GM12878 (cell line): Measurements from ENCODE around the gene PDZRN3. TPM values are rescaled to one million over a fixed set of nuclear protein-coding genes. Genes with fewer than 3 reads are reported as not detected.

Experiments used
- ATF7 ChIP-seq: fragments of 450-650 bp; IDR thresholded peaks from 2 replicates; pipeline ENCODE4 v1.6.1; 2016; ENCODE audit warnings: low read depth, mild to moderate bottlenecking
- E4F1 ChIP-seq: fragments of 450-650 bp; IDR thresholded peaks from 2 replicates; pipeline ENCODE4 v1.6.1; 2018; ENCODE audit warnings: borderline replicate concordance, mild to moderate bottlenecking; ENCODE audit not compliant: partially characterized antibody
- MLLT1 ChIP-seq: fragments of 450-650 bp; IDR thresholded peaks from 2 replicates; pipeline ENCODE4 v1.6.1; 2016; ENCODE audit warnings: mild to moderate bottlenecking
- RAD21 ChIP-seq: IDR thresholded peaks from 2 replicates; pipeline ENCODE4 v1.6.1; 2011; ENCODE audit warnings: mild to moderate bottlenecking, low read depth, low read length, moderate library complexity; ENCODE audit not compliant: insufficient read depth
- SREBF2 ChIP-seq: IDR thresholded peaks from 2 replicates; pipeline ENCODE4 v1.6.1; 2012; ENCODE audit warnings: mild to moderate bottlenecking, low read length
- USF1 ChIP-seq: IDR thresholded peaks from 2 replicates; pipeline ENCODE4 v1.6.1; 2011; ENCODE audit warnings: borderline replicate concordance, low read depth, mild to moderate bottlenecking, moderate library complexity, mixed read lengths, low read length; ENCODE audit not compliant: insufficient read depth; ENCODE audit errors: extremely low read length
- ZNF687 ChIP-seq: fragments of 450-650 bp; IDR thresholded peaks from 2 replicates; pipeline ENCODE4 v1.6.1; 2017; ENCODE audit warnings: mild to moderate bottlenecking, moderate library complexity
- polyA plus RNA-seq, 11 experiments: library from polyadenylated mRNA; depleted of rRNA in 4 of 11; unstranded in 6 of 11; stranded (reverse) in 5 of 11; fragments of >200 nt; fragmentation: Nextera tagmentation in 4 of 11; fragmentation: Illumina TruSeq in 1 of 11; extraction: Ambion mirVana in 4 of 11; extraction: Trizol in 1 of 11; gene quantifications; 1 replicate in 1 of 11; 2 replicates in 10 of 11; pipeline versions ENCODE4 v1.2.1 to v1.2.3, GENCODE V29; 2011 to 2016; ENCODE audit warnings: inconsistent platforms in 2 of 11, missing spikeins in 2 of 11, low read depth in 1 of 11
- total RNA-seq, 4 experiments: library from RNA; depleted of rRNA in 3 of 4; stranded (reverse); fragments of >200 nt in 3 of 4; fragmentation: Illumina TruSeq in 1 of 4; extraction: Trizol in 1 of 4; gene quantifications; 2 replicates each; pipeline versions ENCODE4 v1.2.1 to v1.2.3, GENCODE V29; 2013 to 2021

The PDZRN3 gene
- total and polyA plus RNA-seq, 10 of the 15 experiments (the other 5 are each of a cell fraction or from before 2014, with no cell fraction given) = 0.07 to 0.37 (median 0.12) TPM; not detected in 6

- TF ChIP-seq ZNF687 (no peak), ATF7 (no peak), MLLT1 (no peak), E4F1 (no peak), RAD21 (no peak), SREBF2 (no peak), USF1 (no peak)
- TF ChIP-seq, all 136 proteins: peak for 0
These were observed 24.3 kb downstream of the PDZRN3 start (continued) for GRCh38 chr3:73600293-73600938.
